NCI-H2107 (cell line): ENCODE results near the gene NCDN.

Experiments
- DNase-seq: peaks from one replicate; lab custom pipeline; 2025; lab: John Stamatoyannopoulos, UW

The NCDN gene

GRCh38 chr1:35557611-35558373 lies at the start of gene NCDN:
TSS of gene NCDN (plus strand) at chr1:35557799. CDS start at chr1:35558191, 392 bp downstream.
- DNase-seq, result peak; percentile 96

- DNase-seq, result no peak
Measured at GRCh38 chr1:35507947-35508346, 49.7 kb upstream of the NCDN start.

- DNase-seq, result no peak
Measured at GRCh38 chr1:35509558-35509957, 48.0 kb upstream of the NCDN start.

- no peak for DNase-seq
Measured at GRCh38 chr1:35511305-35511704, 46.3 kb upstream of the NCDN start.

GRCh38 chr1:35518183-35518582 lies 39.4 kb upstream of the NCDN start:
- no peak for DNase-seq

GRCh38 chr1:35519432-35519831 lies 38.2 kb upstream of the NCDN start:
- no peak for DNase-seq

- DNase-seq, result no peak
Measured at GRCh38 chr1:35524106-35524505, 33.5 kb upstream of the NCDN start.

- DNase-seq, result no peak
Measured at GRCh38 chr1:35530168-35530567, 27.4 kb upstream of the NCDN start.

GRCh38 chr1:35530946-35531345 lies 26.7 kb upstream of the NCDN start:
- DNase-seq, result no peak

- DNase-seq, result no peak
Measured at GRCh38 chr1:35531368-35531767, 26.2 kb upstream of the NCDN start.

- DNase-seq, result no peak
Measured at GRCh38 chr1:35532497-35533223, 24.9 kb upstream of the NCDN start.

- DNase-seq, result no peak
Measured at GRCh38 chr1:35533586-35533985, 24.0 kb upstream of the NCDN start.

GRCh38 chr1:35535243-35535642 lies 22.4 kb upstream of the NCDN start:
- no peak for DNase-seq

- no peak for DNase-seq
Measured at GRCh38 chr1:35536556-35537162, 20.9 kb upstream of the NCDN start.

- no peak for DNase-seq
Measured at GRCh38 chr1:35537806-35538205, 19.8 kb upstream of the NCDN start.

GRCh38 chr1:35539073-35539823 lies 18.4 kb upstream of the NCDN start:
- DNase-seq, result no peak

GRCh38 chr1:35539824-35540261 lies 17.8 kb upstream of the NCDN start:
- no peak for DNase-seq

- DNase-seq, result no peak
Measured at GRCh38 chr1:35544976-35545375, 12.6 kb upstream of the NCDN start.

- DNase-seq, result no peak
Measured at GRCh38 chr1:35546614-35547013, 11.0 kb upstream of the NCDN start.

- DNase-seq, result no peak
Measured at GRCh38 chr1:35553851-35554250, 3.7 kb upstream of the NCDN start.

- peak; percentile 24 for DNase-seq
Measured at GRCh38 chr1:35554266-35555211, 3.1 kb upstream of the NCDN start.
